ENCODE results near the gene CLSTN2.

Gene CLSTN2

GRCh38 chr3:140545197-140545596 is 610.2 kb downstream of the CLSTN2 start:
- DNase-seq (ENCODE audit: low read depth, low spot score): no peak

GRCh38 chr3:140545756-140546155 is 610.8 kb downstream of the CLSTN2 start:
- DNase-seq (ENCODE audit: low read depth, low spot score): no peak

- no peak for DNase-seq (ENCODE audit: low read depth, low spot score)
These were observed 611.7 kb downstream of the CLSTN2 start for GRCh38 chr3:140546649-140547048.

GRCh38 chr3:140552403-140552802 is 617.4 kb downstream of the CLSTN2 start:
- no peak for DNase-seq (ENCODE audit: low read depth, low spot score)

GRCh38 chr3:140552898-140553297 is 617.9 kb downstream of the CLSTN2 start:
- DNase-seq (ENCODE audit: low read depth, low spot score): no peak

GRCh38 chr3:140553591-140553990 is 618.6 kb downstream of the CLSTN2 start:
- no peak for DNase-seq (ENCODE audit: low read depth, low spot score)

GRCh38 chr3:140555666-140556065 is 620.7 kb downstream of the CLSTN2 start:
- DNase-seq (ENCODE audit: low read depth, low spot score): no peak

GRCh38 chr3:140557476-140557875 is 622.5 kb downstream of the CLSTN2 start:
- DNase-seq (ENCODE audit: low read depth, low spot score): no peak

GRCh38 chr3:140559546-140559945 is 624.6 kb downstream of the CLSTN2 start:
- no peak for DNase-seq (ENCODE audit: low read depth, low spot score)

GRCh38 chr3:140563206-140563760 is 628.3 kb downstream of the CLSTN2 start:
- no peak for DNase-seq (ENCODE audit: low read depth, low spot score)

GRCh38 chr3:140568131-140568530 is 633.1 kb downstream of the CLSTN2 start:
- DNase-seq (ENCODE audit: low read depth, low spot score): no peak

- DNase-seq (ENCODE audit: low read depth, low spot score): no peak
These were observed 634.0 kb downstream of the CLSTN2 start for GRCh38 chr3:140568842-140569520.

GRCh38 chr3:140570602-140571001 is 635.6 kb downstream of the CLSTN2 start:
- no peak for DNase-seq (ENCODE audit: low read depth, low spot score)

- no peak for DNase-seq (ENCODE audit: low read depth, low spot score)
These were observed 636.9 kb downstream of the CLSTN2 start for GRCh38 chr3:140571836-140572235.

GRCh38 chr3:140572334-140572733 is 637.3 kb downstream of the CLSTN2 start:
- no peak for DNase-seq (ENCODE audit: low read depth, low spot score)

- no peak for DNase-seq (ENCODE audit: low read depth, low spot score)
These were observed 638.0 kb downstream of the CLSTN2 start for GRCh38 chr3:140573011-140573410.

- no peak for DNase-seq (ENCODE audit: low read depth, low spot score)
These were observed 639.4 kb downstream of the CLSTN2 start for GRCh38 chr3:140574375-140574774.

GRCh38 chr3:140576449-140576848 is 641.5 kb downstream of the CLSTN2 start:
- DNase-seq (ENCODE audit: low read depth, low spot score): no peak

GRCh38 chr3:140577911-140578310 is 642.9 kb downstream of the CLSTN2 start:
- DNase-seq (ENCODE audit: low read depth, low spot score): no peak

- DNase-seq (ENCODE audit: low read depth, low spot score): no peak
These were observed 644.3 kb downstream of the CLSTN2 start for GRCh38 chr3:140579260-140579659.

- DNase-seq (ENCODE audit: low read depth, low spot score): no peak
These were observed 645.8 kb downstream of the CLSTN2 start for GRCh38 chr3:140580746-140581145.

GRCh38 chr3:140584549-140584948 is 649.6 kb downstream of the CLSTN2 start:
- no peak for DNase-seq (ENCODE audit: low read depth, low spot score)

GRCh38 chr3:140585828-140586227 is 650.8 kb downstream of the CLSTN2 start:
- DNase-seq (ENCODE audit: low read depth, low spot score): no peak

- DNase-seq (ENCODE audit: low read depth, low spot score): no peak
These were observed 651.3 kb downstream of the CLSTN2 start for GRCh38 chr3:140586311-140586710.

All from brain pericyte (primary cell).